Fibroblast of lung (primary cell): ENCODE results near the gene RNF41. TPM values are rescaled to one million over a fixed set of nuclear protein-coding genes. Genes with fewer than 3 reads are reported as not detected.

Source experiments
- DNase-seq, 2 donors: peaks; one replicate each; pipeline versions ENCODE4 v3.0.0 to v3.0.0-alpha.2; 2010; ENCODE audit warnings: low read depth in 2 of 2
- H2AFZ ChIP-seq: 2 replicates; pipeline ENCODE4 v1.5.1; 2012; ENCODE audit warnings: low read length, control low read depth, inconsistent platforms
- H3K27ac ChIP-seq: 2 replicates; pipeline ENCODE4 v1.5.1; 2011; ENCODE audit warnings: low read length, control low read depth; ENCODE audit not compliant: insufficient read depth
- H3K27me3 ChIP-seq: 2 replicates; pipeline ENCODE4 v1.5.1; 2011; ENCODE audit warnings: mild to moderate bottlenecking, low read length; ENCODE audit not compliant: control insufficient read depth, insufficient read depth
- H3K36me3 ChIP-seq: 2 replicates; pipeline ENCODE4 v1.5.1; 2011; ENCODE audit warnings: low read length; ENCODE audit not compliant: control insufficient read depth, insufficient read depth
- H3K4me1 ChIP-seq: 2 replicates; pipeline ENCODE4 v1.5.1; 2011; ENCODE audit warnings: low read length; ENCODE audit not compliant: control insufficient read depth, insufficient read depth; ENCODE audit errors: extremely low read depth
- H3K4me2 ChIP-seq: 2 replicates; pipeline ENCODE4 v1.5.1; 2011; ENCODE audit warnings: low read length, control low read depth; ENCODE audit not compliant: insufficient read depth; ENCODE audit errors: extremely low read depth
- H3K4me3 ChIP-seq, 4 experiments: fragments of 200-600 bp in 1 of 4; sonication (generic) in 1 of 4; replicated peaks in 1 of 4; 2 replicates each; pipeline ENCODE4 v1.5.1; 2011 to 2016; ENCODE audit warnings: low read length in 4 of 4, low read depth in 3 of 4, mild to moderate bottlenecking in 3 of 4, control low read depth in 2 of 4, inconsistent platforms in 1 of 4, mixed read lengths in 1 of 4; ENCODE audit not compliant: insufficient read depth in 1 of 4; ENCODE audit errors: control extremely low read depth in 1 of 4
- H3K79me2 ChIP-seq: 2 replicates; pipeline ENCODE4 v1.5.1; 2012; ENCODE audit warnings: mild to moderate bottlenecking, low read length, inconsistent platforms; ENCODE audit not compliant: control insufficient read depth, insufficient read depth
- H3K9ac ChIP-seq: 2 replicates; pipeline ENCODE4 v1.5.1; 2011; ENCODE audit warnings: mild to moderate bottlenecking, low read length, control low read depth; ENCODE audit not compliant: insufficient read depth
- H3K9me3 ChIP-seq: 2 replicates; pipeline ENCODE4 v1.5.1; 2012; ENCODE audit warnings: low read depth, low read length; ENCODE audit not compliant: control insufficient read depth, insufficient read depth
- H4K20me1 ChIP-seq: 2 replicates; pipeline ENCODE4 v1.5.1; 2011; ENCODE audit warnings: low read length; ENCODE audit not compliant: control insufficient read depth, insufficient read depth; ENCODE audit errors: extremely low read depth
- CTCF ChIP-seq, 2 donors: IDR thresholded peaks in 1 of 2; conservative IDR thresholded peaks in 1 of 2; 1 replicate in 1 of 2; 2 replicates in 1 of 2; pipeline ENCODE4 v1.5.1; 2011 to 2012; ENCODE audit warnings: low read length in 2 of 2, control low read depth in 1 of 2, inconsistent platforms in 1 of 2, low read depth in 1 of 2, mild to moderate bottlenecking in 1 of 2
- EZH2 ChIP-seq: IDR thresholded peaks from 2 replicates; pipeline ENCODE4 v1.5.1; 2012; ENCODE audit warnings: low read length, control low read depth, mild to moderate bottlenecking; ENCODE audit errors: missing control alignments
- polyA plus RNA-seq, 2 donors: library from polyadenylated mRNA; depleted of rRNA in 1 of 2; stranded (reverse) in 1 of 2; unstranded in 1 of 2; fragments of >200 nt; gene quantifications; 2 replicates each; pipeline ENCODE4 v1.2.1, GENCODE V29; 2011 to 2012; ENCODE audit warnings: missing spikeins in 1 of 2
- total RNA-seq: library from RNA; depleted of rRNA; stranded (reverse); fragments of >200 nt; gene quantifications from 2 replicates; pipeline ENCODE4 v1.2.1, GENCODE V29; 2014

RNF41 gene
- total and polyA plus RNA-seq, 2 donors (not counting 1 experiment from before 2014, with no cell fraction given), result 99.7 to 199 TPM

GRCh38 chr12:56158926-56159461 lies 62.7 kb downstream of the RNF41 start:
- TF ChIP-seq EZH2 (no peak), CTCF (conservative IDR thresholded peaks at IDR 0.05 in 1 of 2, IDR thresholded peaks at IDR 0.05 in 1 of 2; ENCODE audit: low read depth in 1 of 2, low read length in 2 of 2) (no peak)
- Histone ChIP-seq H3K9me3 (no peaks in the 10 kb centered on the region), H4K20me1 (peaks cover 1% of the 10 kb centered on the region), H3K27me3 (no peaks in the 10 kb centered on the region), H3K27ac (peak overlapping the region; percentile 95), H3K4me3 (peak overlapping the region; percentile 53 to 97 (median 74)), H3K4me2 (peak overlapping the region; percentile 90), H3K9ac (peak overlapping the region; percentile 88), H3K4me1 (peaks cover 14% of the 10 kb centered on the region), H2AFZ (no peak overlapping the region), H3K36me3 (peaks cover 28% of the 10 kb centered on the region), H3K79me2 (peaks cover 39% of the 10 kb centered on the region)
- DNase-seq, result peak; percentile 73 to 89

- Histone ChIP-seq H2AFZ (peak within 1 kb of the TSS; percentile 64), H3K9me3 (no peaks in the 10 kb centered on the region), H3K79me2 (peaks cover 39% of the 10 kb centered on the region), H3K4me2 (peak within 1 kb of the TSS; percentile 90), H3K4me3 (peak within 1 kb of the TSS; percentile 53 to 97 (median 74)), H3K4me1 (peaks cover 15% of the 10 kb centered on the region), H3K9ac (peak within 1 kb of the TSS; percentile 88), H3K27ac (peak within 1 kb of the TSS; percentile 95), H4K20me1 (peaks cover 1% of the 10 kb centered on the region), H3K36me3 (peaks cover 25% of the 10 kb centered on the region), H3K27me3 (no peaks in the 10 kb centered on the region)
- DNase-seq, result peak; percentile 97 to 99
- TF ChIP-seq CTCF (conservative IDR thresholded peaks at IDR 0.05 in 1 of 2, IDR thresholded peaks at IDR 0.05 in 1 of 2; ENCODE audit: low read depth in 1 of 2, low read length in 2 of 2) (no peak), EZH2 (no peak)
These were observed 63.4 kb downstream of the RNF41 start, which contains the start of gene MYL6 for GRCh38 chr12:56158029-56158925. TSS of gene MYL6 (plus strand) at chr12:56158359. CDS start at chr12:56158402, 43 bp downstream.
